Kidney epithelial cell (primary cell): ENCODE results near the gene OR4F16. TPM values are rescaled to one million over a fixed set of nuclear protein-coding genes. Genes with fewer than 3 reads are reported as not detected.
"Not testable (repeated sequence)": the region's sequence is repeated elsewhere in the genome, so short reads cannot be mapped to it uniquely, and the experiment has no call there.

Experiments
- DNase-seq: peaks from one replicate; pipeline ENCODE4 v3.0.0-alpha.2; 2010; ENCODE audit warnings: low read depth
- H3K27me3 ChIP-seq: 2 replicates; pipeline ENCODE4 v1.6.0; 2011; ENCODE audit warnings: low read length; ENCODE audit not compliant: control insufficient read depth, insufficient read depth
- H3K36me3 ChIP-seq: 2 replicates; pipeline ENCODE4 v1.5.1; 2011; ENCODE audit warnings: low read length; ENCODE audit not compliant: control insufficient read depth, insufficient read depth
- H3K4me3 ChIP-seq: 2 replicates; pipeline ENCODE4 v1.5.1; 2011; ENCODE audit warnings: low read depth, mild to moderate bottlenecking, control low read depth, low read length
- total RNA-seq: library from RNA; depleted of rRNA; stranded (reverse); fragments of >200 nt; gene quantifications from 2 replicates; pipeline ENCODE4 v1.2.3, GENCODE V29; 2015

OR4F16 gene, protein sequence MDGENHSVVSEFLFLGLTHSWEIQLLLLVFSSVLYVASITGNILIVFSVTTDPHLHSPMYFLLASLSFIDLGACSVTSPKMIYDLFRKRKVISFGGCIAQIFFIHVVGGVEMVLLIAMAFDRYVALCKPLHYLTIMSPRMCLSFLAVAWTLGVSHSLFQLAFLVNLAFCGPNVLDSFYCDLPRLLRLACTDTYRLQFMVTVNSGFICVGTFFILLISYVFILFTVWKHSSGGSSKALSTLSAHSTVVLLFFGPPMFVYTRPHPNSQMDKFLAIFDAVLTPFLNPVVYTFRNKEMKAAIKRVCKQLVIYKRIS
- not detected in 2 replicates for total RNA-seq

GRCh38 chr1:686554-686953 is at the start of gene OR4F16:
Gene OR4F16 (minus strand): TSS chr1:686654. CDS start chr1:686654, 0 bp downstream.
- not testable (repeated sequence) for DNase-seq, H3K27me3 ChIP-seq, H3K36me3 ChIP-seq, H3K4me3 ChIP-seq

DNA sequence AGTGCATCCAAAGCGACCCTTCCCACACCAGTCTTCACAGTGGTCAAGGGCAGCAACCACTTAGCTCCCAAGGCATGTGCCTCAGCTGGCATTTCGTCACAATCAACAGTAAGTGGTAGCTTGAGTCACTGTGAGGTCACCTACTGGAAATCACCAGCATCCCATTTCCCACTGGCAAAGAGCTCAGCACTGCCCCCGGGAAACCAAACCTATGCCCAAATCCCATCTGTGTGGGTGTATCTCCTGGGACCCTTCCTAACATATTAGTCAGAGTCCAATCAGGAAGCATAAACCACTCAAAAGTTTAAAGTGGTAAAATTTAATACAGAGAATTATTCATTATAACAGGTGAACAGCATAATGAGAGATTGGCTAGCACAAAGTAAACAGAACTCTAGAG is 47.2 kb upstream of the OR4F16 start:
- DNase-seq: not testable (repeated sequence)

DNA sequence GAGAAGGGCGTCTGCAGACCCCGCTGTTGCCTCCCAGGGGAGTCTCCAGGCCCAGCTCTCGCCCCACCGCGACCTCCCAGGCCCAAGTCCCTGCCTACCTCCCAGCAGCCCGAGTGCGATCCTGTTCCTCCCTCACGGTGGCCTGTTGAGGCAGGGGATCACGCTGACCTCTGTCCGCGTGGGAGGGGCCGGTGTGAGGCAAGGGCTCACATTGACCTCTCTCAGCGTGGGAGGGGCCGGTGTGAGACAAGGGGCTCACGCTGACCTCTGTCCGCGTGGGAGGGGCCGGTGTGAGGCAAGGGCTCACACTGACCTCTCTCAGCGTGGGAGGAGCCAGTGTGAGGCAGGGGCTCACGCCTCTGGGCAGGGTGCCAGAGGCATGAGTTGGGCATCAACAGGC is 40.6 kb upstream of the OR4F16 start:
- H3K36me3 ChIP-seq, H3K4me3 ChIP-seq, H3K27me3 ChIP-seq, DNase-seq: not testable (repeated sequence)

More for the DNA sequence above, 47.2 kb upstream of the OR4F16 start:
- H3K4me3 ChIP-seq, H3K27me3 ChIP-seq, H3K36me3 ChIP-seq: not testable (repeated sequence)

Other genes starting within 250 kb of the OR4F16 start
- not detected in 2 replicates for gene OR4F29, start 235.0 kb downstream of the OR4F16 start, total RNA-seq
- 2.3 TPM in 2 replicates for gene SAMD11, start 237.3 kb upstream of the OR4F16 start, total RNA-seq